HCT116 (cell line): ENCODE results near the gene REPS1.

Experiments
- CEBPB ChIP-seq: IDR thresholded peaks from 2 replicates; pipeline ENCODE4 v1.6.1; 2012; ENCODE audit warnings: low read depth
- ELF1 ChIP-seq: IDR thresholded peaks from 2 replicates; pipeline ENCODE4 v1.6.1; 2012; ENCODE audit warnings: low read depth, borderline replicate concordance
- EZH2 ChIP-seq: fragments of 200-600 bp; sonication (generic); IDR thresholded peaks from 2 replicates; pipeline ENCODE4 v1.6.1; 2017; ENCODE audit warnings: antibody characterized with exemption, mixed run types
- EZH2phosphoT487 ChIP-seq: fragments of 200-600 bp; IDR thresholded peaks from 2 replicates; pipeline ENCODE4 v1.6.1; 2018; ENCODE audit warnings: antibody characterized with exemption, borderline replicate concordance
- FOSL1 ChIP-seq: IDR thresholded peaks from 2 replicates; pipeline ENCODE4 v1.6.1; 2012; ENCODE audit warnings: low read depth
- POLR2A ChIP-seq: IDR thresholded peaks from 2 replicates; pipeline ENCODE4 v1.7.0; 2011; ENCODE audit warnings: borderline replicate concordance; ENCODE audit not compliant: insufficient read depth, insufficient read length; ENCODE audit errors: extremely low read depth
- RAD21 ChIP-seq: IDR thresholded peaks from 2 replicates; pipeline ENCODE4 v1.6.1; 2012; ENCODE audit warnings: low read depth, mild to moderate bottlenecking
- YY1 ChIP-seq: IDR thresholded peaks from 2 replicates; pipeline ENCODE4 v1.6.1; 2011; ENCODE audit warnings: low read length, low read depth, moderate library complexity, mild to moderate bottlenecking; ENCODE audit not compliant: insufficient replicate concordance; ENCODE audit errors: extremely low read depth
- ZNF274 ChIP-seq: fragments of 200-500 bp; sonication (Bioruptor generic); IDR thresholded peaks from 2 replicates; pipeline ENCODE4 v1.6.1; 2014; ENCODE audit warnings: mild to moderate bottlenecking, low read depth, low read length, inconsistent platforms
- TF ChIP-seq, protein P1 (sequence below), 3 experiments: fragments of 200-600 bp in 1 of 3; sonication (generic) in 1 of 3; IDR thresholded peaks in 2 of 3; conservative IDR thresholded peaks in 1 of 3; 2 replicates each; pipeline ENCODE4 v1.5.1; 2012 to 2017; ENCODE audit warnings: low read depth in 2 of 3, low read length in 2 of 3, antibody characterized with exemption in 1 of 3, borderline replicate concordance in 1 of 3, control low read depth in 1 of 3, mild to moderate bottlenecking in 1 of 3, mixed read lengths in 1 of 3, mixed run types in 1 of 3, moderate library complexity in 1 of 3; ENCODE audit not compliant: insufficient read depth in 1 of 3
- TF ChIP-seq, protein P2 (sequence below): IDR thresholded peaks from 2 replicates; pipeline ENCODE4 v1.6.1; 2012; ENCODE audit warnings: low read depth

DNA sequence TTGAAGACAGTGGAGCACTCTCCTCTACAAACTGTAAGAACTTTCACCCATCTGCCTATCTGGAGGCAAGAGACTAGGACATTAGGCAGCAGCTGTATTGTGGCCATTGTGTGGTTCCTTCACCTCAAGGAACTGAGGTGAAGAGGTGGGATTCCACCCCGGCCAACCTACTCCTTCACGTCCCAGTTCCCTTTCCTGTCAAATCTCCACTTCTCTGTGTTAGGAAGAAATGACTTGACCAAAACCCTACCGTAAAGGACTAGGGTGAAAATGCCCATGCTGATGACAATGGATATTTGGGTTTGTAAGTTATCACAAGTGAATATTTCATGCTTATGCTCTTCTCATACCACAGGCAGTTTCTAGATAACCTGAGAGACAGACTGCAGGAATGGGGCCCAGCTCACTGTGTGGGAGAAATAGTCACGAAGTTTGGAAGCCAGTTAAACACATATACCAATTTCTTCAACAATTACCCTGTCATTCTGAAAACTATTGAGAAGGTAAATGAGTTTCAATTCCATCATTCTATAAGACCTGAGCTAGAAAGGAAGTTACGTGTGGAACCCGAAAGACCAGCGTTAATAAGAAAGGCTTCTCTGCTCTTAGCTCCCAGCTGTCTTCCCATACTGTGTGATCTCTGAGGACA is 105.6 kb downstream of the REPS1 start:
- TF ChIP-seq EZH2 (no peak), RAD21 (no peak), YY1 (no peak), ELF1 (no peak), CEBPB (no peak), POLR2A (no peak), FOSL1 (no peak), ZNF274 (no peak), EZH2phosphoT487 (no peak)
- TF ChIP-seq, protein P1, sequence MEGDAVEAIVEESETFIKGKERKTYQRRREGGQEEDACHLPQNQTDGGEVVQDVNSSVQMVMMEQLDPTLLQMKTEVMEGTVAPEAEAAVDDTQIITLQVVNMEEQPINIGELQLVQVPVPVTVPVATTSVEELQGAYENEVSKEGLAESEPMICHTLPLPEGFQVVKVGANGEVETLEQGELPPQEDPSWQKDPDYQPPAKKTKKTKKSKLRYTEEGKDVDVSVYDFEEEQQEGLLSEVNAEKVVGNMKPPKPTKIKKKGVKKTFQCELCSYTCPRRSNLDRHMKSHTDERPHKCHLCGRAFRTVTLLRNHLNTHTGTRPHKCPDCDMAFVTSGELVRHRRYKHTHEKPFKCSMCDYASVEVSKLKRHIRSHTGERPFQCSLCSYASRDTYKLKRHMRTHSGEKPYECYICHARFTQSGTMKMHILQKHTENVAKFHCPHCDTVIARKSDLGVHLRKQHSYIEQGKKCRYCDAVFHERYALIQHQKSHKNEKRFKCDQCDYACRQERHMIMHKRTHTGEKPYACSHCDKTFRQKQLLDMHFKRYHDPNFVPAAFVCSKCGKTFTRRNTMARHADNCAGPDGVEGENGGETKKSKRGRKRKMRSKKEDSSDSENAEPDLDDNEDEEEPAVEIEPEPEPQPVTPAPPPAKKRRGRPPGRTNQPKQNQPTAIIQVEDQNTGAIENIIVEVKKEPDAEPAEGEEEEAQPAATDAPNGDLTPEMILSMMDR (IDR thresholded peaks at IDR 0.05 in 2 of 3, conservative IDR thresholded peaks at IDR 0.05 in 1 of 3; ENCODE audit: borderline replicate concordance in 1 of 3, insufficient read depth in 1 of 3, low read depth in 2 of 3, low read length in 2 of 3) = no peak
- TF ChIP-seq, protein P2, sequence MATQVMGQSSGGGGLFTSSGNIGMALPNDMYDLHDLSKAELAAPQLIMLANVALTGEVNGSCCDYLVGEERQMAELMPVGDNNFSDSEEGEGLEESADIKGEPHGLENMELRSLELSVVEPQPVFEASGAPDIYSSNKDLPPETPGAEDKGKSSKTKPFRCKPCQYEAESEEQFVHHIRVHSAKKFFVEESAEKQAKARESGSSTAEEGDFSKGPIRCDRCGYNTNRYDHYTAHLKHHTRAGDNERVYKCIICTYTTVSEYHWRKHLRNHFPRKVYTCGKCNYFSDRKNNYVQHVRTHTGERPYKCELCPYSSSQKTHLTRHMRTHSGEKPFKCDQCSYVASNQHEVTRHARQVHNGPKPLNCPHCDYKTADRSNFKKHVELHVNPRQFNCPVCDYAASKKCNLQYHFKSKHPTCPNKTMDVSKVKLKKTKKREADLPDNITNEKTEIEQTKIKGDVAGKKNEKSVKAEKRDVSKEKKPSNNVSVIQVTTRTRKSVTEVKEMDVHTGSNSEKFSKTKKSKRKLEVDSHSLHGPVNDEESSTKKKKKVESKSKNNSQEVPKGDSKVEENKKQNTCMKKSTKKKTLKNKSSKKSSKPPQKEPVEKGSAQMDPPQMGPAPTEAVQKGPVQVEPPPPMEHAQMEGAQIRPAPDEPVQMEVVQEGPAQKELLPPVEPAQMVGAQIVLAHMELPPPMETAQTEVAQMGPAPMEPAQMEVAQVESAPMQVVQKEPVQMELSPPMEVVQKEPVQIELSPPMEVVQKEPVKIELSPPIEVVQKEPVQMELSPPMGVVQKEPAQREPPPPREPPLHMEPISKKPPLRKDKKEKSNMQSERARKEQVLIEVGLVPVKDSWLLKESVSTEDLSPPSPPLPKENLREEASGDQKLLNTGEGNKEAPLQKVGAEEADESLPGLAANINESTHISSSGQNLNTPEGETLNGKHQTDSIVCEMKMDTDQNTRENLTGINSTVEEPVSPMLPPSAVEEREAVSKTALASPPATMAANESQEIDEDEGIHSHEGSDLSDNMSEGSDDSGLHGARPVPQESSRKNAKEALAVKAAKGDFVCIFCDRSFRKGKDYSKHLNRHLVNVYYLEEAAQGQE = no peak
